ENCODE measurements around the gene CRYAB. TPM values are rescaled to one million over a fixed set of nuclear protein-coding genes. Genes with fewer than 3 reads are reported as not detected.

CRYAB gene
- total RNA-seq, 1 donor from 2014 or later = 0.45 TPM

- H3K27me3 Mint-ChIP-seq (ENCODE audit: insufficient read depth, low read depth) = peaks cover 3% of the 10 kb centered on the region
- H3K4me3 ChIP-seq = no peak overlapping the region
- no peak overlapping the region for H2AFZ ChIP-seq (replicated peaks)
- peaks cover 18% of the 10 kb centered on the region for H3K4me1 ChIP-seq
- H3K27ac Mint-ChIP-seq = no peak overlapping the region
- no peak for DNase-seq (ENCODE audit: low spot score)
- H3K4me3 Mint-ChIP-seq = no peak overlapping the region
- no peaks in the 10 kb centered on the region for H3K9me3 Mint-ChIP-seq
- no peaks in the 10 kb centered on the region for H3K27me3 ChIP-seq
- H3K4me1 Mint-ChIP-seq = peaks cover 32% of the 10 kb centered on the region
- H3K9me3 ChIP-seq (ENCODE audit: low read depth) = no peaks in the 10 kb centered on the region
- no peak overlapping the region for H3K4me2 ChIP-seq
- H3K79me2 ChIP-seq (ENCODE audit: low read depth) = no peaks in the 10 kb centered on the region
- no peak overlapping the region for H3K9ac ChIP-seq
- H3F3A ChIP-seq (ENCODE audit: low read depth) = peaks cover 25% of the 10 kb centered on the region
- no peak for TF ChIP-seq CTCF (IDR thresholded peaks at IDR 0.05)
- no peak for TF ChIP-seq EZH2 (IDR thresholded peaks at IDR 0.05)
- no peak for TF ChIP-seq EZH2phosphoT487 (IDR thresholded peaks at IDR 0.05)
- H3K27ac ChIP-seq = no peak overlapping the region
- no peaks in the 10 kb centered on the region for H3K36me3 ChIP-seq
- H3K36me3 Mint-ChIP-seq = no peaks in the 10 kb centered on the region
- no peaks in the 10 kb centered on the region for H4K20me1 ChIP-seq (ENCODE audit: low read depth)
These were observed 21.0 kb upstream of the CRYAB start for GRCh38 chr11:111932611-111932950.

GRCh38 chr11:111930472-111930871 lies 18.9 kb upstream of the CRYAB start:
- Histone ChIP-seq H4K20me1 (ENCODE audit: low read depth) (no peaks in the 10 kb centered on the region), H3K4me2 (no peak overlapping the region), H3K9ac (peak overlapping the region; percentile 1), H3K79me2 (ENCODE audit: low read depth) (no peaks in the 10 kb centered on the region), H3K27ac (no peak overlapping the region), H3K27me3 (no peaks in the 10 kb centered on the region), H3K4me1 (peaks cover 13% of the 10 kb centered on the region), H3K9me3 (ENCODE audit: low read depth) (no peaks in the 10 kb centered on the region), H3F3A (ENCODE audit: low read depth) (peaks cover 17% of the 10 kb centered on the region), H2AFZ (replicated peaks) (no peak overlapping the region), H3K36me3 (no peaks in the 10 kb centered on the region), H3K4me3 (no peak overlapping the region)
- Mint-ChIP-seq H3K36me3 (no peaks in the 10 kb centered on the region), H3K4me1 (peaks cover 32% of the 10 kb centered on the region), H3K27me3 (ENCODE audit: insufficient read depth, low read depth) (peaks cover 3% of the 10 kb centered on the region), H3K9me3 (no peaks in the 10 kb centered on the region), H3K4me3 (no peak overlapping the region), H3K27ac (no peak overlapping the region)
- TF ChIP-seq CTCF (IDR thresholded peaks at IDR 0.05) (no peak), EZH2 (IDR thresholded peaks at IDR 0.05) (no peak)
- DNase-seq (ENCODE audit: low spot score) = no peak

GRCh38 chr11:111926505-111927391 lies 15.2 kb upstream of the CRYAB start:
- H3K9me3 Mint-ChIP-seq = no peaks in the 10 kb centered on the region
- Histone ChIP-seq H3K79me2 (ENCODE audit: low read depth) (no peaks in the 10 kb centered on the region), H3F3A (ENCODE audit: low read depth) (peaks cover 20% of the 10 kb centered on the region), H2AFZ (replicated peaks) (peak overlapping the region; percentile 65), H4K20me1 (ENCODE audit: low read depth) (no peaks in the 10 kb centered on the region), H3K4me1 (peaks cover 26% of the 10 kb centered on the region), H3K4me3 (peak overlapping the region; percentile 46), H3K9ac (peak overlapping the region; percentile 22), H3K4me2 (peak overlapping the region; percentile 78), H3K27ac (peak overlapping the region; percentile 34), H3K36me3 (no peaks in the 10 kb centered on the region), H3K9me3 (ENCODE audit: low read depth) (no peaks in the 10 kb centered on the region), H3K27me3 (no peaks in the 10 kb centered on the region)
- peaks cover 3% of the 10 kb centered on the region for H3K27me3 Mint-ChIP-seq (ENCODE audit: insufficient read depth, low read depth)
- H3K4me1 Mint-ChIP-seq = peaks cover 34% of the 10 kb centered on the region
- no peak for TF ChIP-seq EZH2 (IDR thresholded peaks at IDR 0.05)
- no peak for TF ChIP-seq EZH2phosphoT487 (IDR thresholded peaks at IDR 0.05)
- no peak for TF ChIP-seq CTCF (IDR thresholded peaks at IDR 0.05)
- H3K36me3 Mint-ChIP-seq = no peaks in the 10 kb centered on the region
- peak overlapping the region; percentile 96 for H3K27ac Mint-ChIP-seq
- DNase-seq (ENCODE audit: low spot score) = peak; percentile 98
- peak overlapping the region; percentile 84 for H3K4me3 Mint-ChIP-seq
